SK-N-SH (cell line): ENCODE measurements around the gene IL1R2. TPM values are rescaled to one million over a fixed set of nuclear protein-coding genes. Genes with fewer than 3 reads are reported as not detected.

Source experiments
- CTCF ChIA-PET: fragments of 300-600, 350-600 bp; formaldehyde crosslinking; extraction: SDS; loops from one replicate; lab custom pipeline; 2021; lab: Yijun Ruan, JAX
- POLR2A ChIA-PET: fragments of 350-600 bp; sonication (Branson Sonifier 250); formaldehyde crosslinking; extraction: SDS; loops from one replicate; lab custom pipeline; 2020; ENCODE audit warnings: antibody characterized with exemption, inconsistent platforms; lab: Yijun Ruan, JAX
- DNase-seq: peaks from one replicate; pipeline ENCODE4 v3.0.0; 2012
- H2AFZ ChIP-seq: fragments of 200-600 bp; sonication (generic); 2 replicates; pipeline ENCODE4 v1.8.1; 2016; ENCODE audit warnings: antibody characterized with exemption, mild to moderate bottlenecking, low read depth
- H3F3A ChIP-seq: fragments of 200-600 bp; sonication (generic); replicated peaks from 2 replicates; pipeline ENCODE3; 2016; ENCODE audit warnings: antibody characterized with exemption, mild to moderate bottlenecking; ENCODE audit not compliant: insufficient read depth
- H3K27ac ChIP-seq, 2 experiments: fragments of 200-500 bp in 1 of 2; fragments of 200-600 bp in 1 of 2; sonication (Bioruptor generic) in 1 of 2; sonication (generic), shearing (Covaris generic) in 1 of 2; 2 replicates each; pipeline versions ENCODE4 v1.5.1 to v1.6.1; 2014 to 2016; ENCODE audit warnings: low read depth in 2 of 2, inconsistent platforms in 1 of 2, low read length in 1 of 2, mild to moderate bottlenecking in 1 of 2, mixed read lengths in 1 of 2
- H3K27me3 ChIP-seq: fragments of 200-600 bp; sonication (generic), shearing (Covaris generic); 2 replicates; pipeline ENCODE4 v1.6.1; 2016; ENCODE audit warnings: mixed run types; ENCODE audit not compliant: insufficient read depth
- H3K36me3 ChIP-seq, 2 experiments: fragments of 200-500 bp in 1 of 2; fragments of 200-600 bp in 1 of 2; sonication (Bioruptor generic) in 1 of 2; sonication (generic) in 1 of 2; replicated peaks in 1 of 2; 2 replicates each; pipeline versions ENCODE3 to v1.5.1; 2014 to 2016; ENCODE audit warnings: low read length in 1 of 2, mild to moderate bottlenecking in 1 of 2; ENCODE audit not compliant: insufficient read depth in 2 of 2, control insufficient read depth in 1 of 2
- H3K4me1 ChIP-seq, 2 experiments: fragments of 200-500 bp in 1 of 2; fragments of 200-600 bp in 1 of 2; sonication (Bioruptor generic) in 1 of 2; sonication (generic), shearing (Covaris generic) in 1 of 2; 2 replicates each; pipeline versions ENCODE4 v1.5.1 to v1.6.1; 2014 to 2016; ENCODE audit warnings: low read depth in 1 of 2, low read length in 1 of 2, mixed run types in 1 of 2; ENCODE audit not compliant: insufficient read depth in 2 of 2, control insufficient read depth in 1 of 2
- H3K4me2 ChIP-seq: fragments of 200-600 bp; sonication (generic), shearing (Covaris generic); 2 replicates; pipeline ENCODE4 v1.6.1; 2017; ENCODE audit warnings: mixed run types
- H3K4me3 ChIP-seq, 2 experiments: fragments of 200-500 bp in 1 of 2; fragments of 200-600 bp in 1 of 2; sonication (Bioruptor generic) in 1 of 2; sonication (generic), shearing (Covaris generic) in 1 of 2; 2 replicates each; pipeline versions ENCODE4 v1.5.1 to v1.8.1; 2014 to 2016; ENCODE audit warnings: low read depth in 2 of 2, inconsistent platforms in 1 of 2, low read length in 1 of 2, mild to moderate bottlenecking in 1 of 2, mixed read lengths in 1 of 2, moderate library complexity in 1 of 2
- H3K79me2 ChIP-seq: fragments of 200-600 bp; sonication (generic); 2 replicates; pipeline ENCODE4 v1.8.1; 2017; ENCODE audit warnings: mild to moderate bottlenecking; ENCODE audit not compliant: insufficient read depth
- H3K9ac ChIP-seq: fragments of 200-600 bp; sonication (generic); 2 replicates; pipeline ENCODE4 v1.6.1; 2017; ENCODE audit warnings: mixed run types
- H3K9me2 ChIP-seq: fragments of 200-600 bp; sonication (generic); 2 replicates; pipeline ENCODE4 v1.6.1; 2017; ENCODE audit warnings: mixed run types
- H3K9me3 ChIP-seq: fragments of 200-600 bp; sonication (generic); 2 replicates; pipeline ENCODE4 v1.6.1; 2017; ENCODE audit warnings: mixed run types, mild to moderate bottlenecking, moderate library complexity
- H4K20me1 ChIP-seq: fragments of 200-600 bp; sonication (generic); 2 replicates; pipeline ENCODE4 v1.6.1; 2017; ENCODE audit warnings: mild to moderate bottlenecking, mixed run types; ENCODE audit not compliant: insufficient read depth
- CHD2 ChIP-seq: fragments of 150-350 bp; IDR thresholded peaks from 2 replicates; pipeline ENCODE4 v1.6.1; 2018; ENCODE audit warnings: low read length; ENCODE audit not compliant: partially characterized antibody
- CTCF ChIP-seq: fragments of 200-600 bp; sonication (generic); IDR thresholded peaks from 2 replicates; pipeline ENCODE4 v1.6.1; 2017; ENCODE audit warnings: antibody characterized with exemption, mild to moderate bottlenecking, moderate library complexity
- ELF1 ChIP-seq: IDR thresholded peaks from 2 replicates; pipeline ENCODE4 v1.4.0; 2012
- EP300 ChIP-seq, 2 experiments: IDR thresholded peaks; 2 replicates each; pipeline versions ENCODE4 v1.4.0 to v1.6.1; 2012; ENCODE audit warnings: borderline replicate concordance in 1 of 2, low read depth in 1 of 2, low read length in 1 of 2
- EZH2phosphoT487 ChIP-seq: fragments of 200-600 bp; sonication (generic); IDR thresholded peaks from 2 replicates; pipeline ENCODE4 v1.6.1; 2017; ENCODE audit warnings: low read depth, mixed run types, mild to moderate bottlenecking, antibody characterized with exemption, moderate library complexity, borderline replicate concordance
- FOSL2 ChIP-seq: IDR thresholded peaks from 2 replicates; pipeline ENCODE4 v1.4.0; 2012; ENCODE audit warnings: low read depth, mild to moderate bottlenecking, moderate library complexity, borderline replicate concordance
- FOXJ3 ChIP-seq: sonication (generic); formaldehyde crosslinking; IDR thresholded peaks from 2 replicates; pipeline ENCODE4 v1.5.1; 2020; ENCODE audit warnings: mild to moderate bottlenecking, missing genetic modification reagents
- FOXM1 ChIP-seq: IDR thresholded peaks from 2 replicates; pipeline ENCODE4 v1.4.0; 2012; ENCODE audit warnings: low read depth, mild to moderate bottlenecking
- GABPA ChIP-seq: IDR thresholded peaks from 2 replicates; pipeline ENCODE4 v1.4.0; 2012; ENCODE audit warnings: low read depth, mild to moderate bottlenecking
- GATA2 ChIP-seq: sonication (generic); formaldehyde crosslinking; IDR thresholded peaks from 2 replicates; pipeline ENCODE4 v1.5.0; 2020; ENCODE audit warnings: mild to moderate bottlenecking, missing genetic modification reagents
- JUND ChIP-seq: IDR thresholded peaks from 2 replicates; pipeline ENCODE4 v1.4.0; 2012
- MAX ChIP-seq: IDR thresholded peaks from 2 replicates; pipeline ENCODE4 v1.4.0; 2012; ENCODE audit warnings: low read depth
- MEF2A ChIP-seq: IDR thresholded peaks from 2 replicates; pipeline ENCODE4 v1.4.0; 2012; ENCODE audit warnings: low read depth, borderline replicate concordance
- NFIC ChIP-seq: IDR thresholded peaks from 2 replicates; pipeline ENCODE4 v1.4.0; 2012; ENCODE audit warnings: borderline replicate concordance
- NRF1 ChIP-seq: IDR thresholded peaks from 2 replicates; pipeline ENCODE4 v1.6.1; 2012; ENCODE audit warnings: low read depth, mild to moderate bottlenecking, low read length
- POLR2AphosphoS5 ChIP-seq: IDR thresholded peaks from 2 replicates; pipeline ENCODE4 v1.6.1; 2012; ENCODE audit warnings: low read depth, low read length
- RAD21 ChIP-seq: IDR thresholded peaks from 2 replicates; pipeline ENCODE4 v1.6.1; 2012; ENCODE audit warnings: mild to moderate bottlenecking, low read length
- RCOR1 ChIP-seq: fragments of 150-350 bp; IDR thresholded peaks from 2 replicates; pipeline ENCODE4 v1.6.1; 2017; ENCODE audit warnings: antibody characterized with exemption, low read length
- SIN3A ChIP-seq: IDR thresholded peaks from 2 replicates; pipeline ENCODE4 v1.6.1; 2012; ENCODE audit warnings: low read depth, mild to moderate bottlenecking, low read length, moderate library complexity, borderline replicate concordance
- SMC3 ChIP-seq: IDR thresholded peaks from 2 replicates; pipeline ENCODE4 v1.6.1; 2012; ENCODE audit warnings: low read depth, low read length, improper control_type of control experiment
- TAF1 ChIP-seq: IDR thresholded peaks from 2 replicates; pipeline ENCODE4 v1.6.1; 2012; ENCODE audit warnings: low read depth, mild to moderate bottlenecking, low read length, moderate library complexity, borderline replicate concordance
- TCF12 ChIP-seq: IDR thresholded peaks from 2 replicates; pipeline ENCODE4 v1.4.0; 2012
- TEAD4 ChIP-seq: IDR thresholded peaks from 2 replicates; pipeline ENCODE4 v1.4.0; 2012; ENCODE audit warnings: mild to moderate bottlenecking, borderline replicate concordance; ENCODE audit not compliant: insufficient read depth
- USF2 ChIP-seq: fragments of 150-350 bp; IDR thresholded peaks from 2 replicates; pipeline ENCODE4 v1.6.1; 2017; ENCODE audit warnings: antibody characterized with exemption, low read length, low read depth, borderline replicate concordance
- WGBS: methylation state at CpG from one replicate; pipeline ENCODE4 v1.1.6; 2017; ENCODE audit warnings: low lambda C conversion rate; 5-methylcytosine and 5-hydroxymethylcytosine counted together
- polyA plus RNA-seq, 3 experiments: library from polyadenylated mRNA; depleted of rRNA; stranded (reverse); fragments of >200 nt; gene quantifications; 2 replicates each; pipeline ENCODE4 v1.2.3, GENCODE V29; 2012
- TF ChIP-seq, protein P1 (sequence below): IDR thresholded peaks from 2 replicates; pipeline ENCODE4 v1.4.0; 2012; ENCODE audit warnings: low read depth, borderline replicate concordance
- TF ChIP-seq, protein P2 (sequence below): IDR thresholded peaks from 2 replicates; pipeline ENCODE4; 2012

IL1R2 gene
- polyA plus RNA-seq, 1 of the 3 experiments (the other 2 are of a cell fraction): 0.16 TPM

DNA sequence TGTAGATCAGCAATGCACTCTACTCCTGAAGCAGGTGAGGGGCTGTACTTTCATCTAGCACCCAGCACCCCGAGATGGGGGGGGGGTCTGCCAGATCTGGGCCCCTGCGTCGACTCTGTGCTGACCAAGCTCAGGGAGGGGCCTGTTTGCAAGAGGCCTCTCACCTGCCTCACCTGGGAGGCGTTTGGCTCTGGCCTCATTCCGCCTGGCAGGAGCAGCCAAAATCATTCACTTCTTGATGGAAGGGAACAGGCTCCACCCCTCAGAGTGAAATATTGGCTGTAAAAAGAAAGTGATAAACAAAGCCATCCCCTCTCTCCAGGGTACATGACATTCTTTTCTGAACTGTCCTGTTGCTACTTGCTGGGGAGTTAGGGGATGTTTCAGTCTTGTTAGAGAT, 10.7 kb upstream of the IL1R2 start:
- no peak overlapping the region for H2AFZ ChIP-seq
- no peaks in the 10 kb centered on the region for H3F3A ChIP-seq
- H4K20me1 ChIP-seq: no peaks in the 10 kb centered on the region
- no peak overlapping the region for H3K4me2 ChIP-seq
- H3K9ac ChIP-seq: no peak overlapping the region
- ChIA-PET CTCF (no interaction called here), POLR2A (no interaction called here)
- H3K9me3 ChIP-seq: no peaks in the 10 kb centered on the region
- DNase-seq: no peak
- WGBS: 38% methylated on average over 2 of the region's 5 CpGs
- no peak overlapping the region for H3K4me3 ChIP-seq
- no peak overlapping the region for H3K27ac ChIP-seq
- H3K4me1 ChIP-seq: no peaks in the 10 kb centered on the region; a peak in 1 of 4 replicates
- H3K9me2 ChIP-seq: no peaks in the 10 kb centered on the region
- no peaks in the 10 kb centered on the region for H3K79me2 ChIP-seq
- TF ChIP-seq FOXM1: no peak
- no peak for TF ChIP-seq RCOR1
- no peak for TF ChIP-seq SMC3
- no peak for TF ChIP-seq FOXJ3
- TF ChIP-seq TEAD4: no peak
- TF ChIP-seq RAD21: no peak
- TF ChIP-seq, protein P1, sequence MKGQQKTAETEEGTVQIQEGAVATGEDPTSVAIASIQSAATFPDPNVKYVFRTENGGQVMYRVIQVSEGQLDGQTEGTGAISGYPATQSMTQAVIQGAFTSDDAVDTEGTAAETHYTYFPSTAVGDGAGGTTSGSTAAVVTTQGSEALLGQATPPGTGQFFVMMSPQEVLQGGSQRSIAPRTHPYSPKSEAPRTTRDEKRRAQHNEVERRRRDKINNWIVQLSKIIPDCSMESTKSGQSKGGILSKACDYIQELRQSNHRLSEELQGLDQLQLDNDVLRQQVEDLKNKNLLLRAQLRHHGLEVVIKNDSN: no peak
- TF ChIP-seq EZH2phosphoT487: no peak
- TF ChIP-seq SIN3A: no peak
- no peaks in the 10 kb centered on the region; the same call in 1 of the 2 replicates for H3K27me3 ChIP-seq
- no peaks in the 10 kb centered on the region for H3K36me3 ChIP-seq

DNA sequence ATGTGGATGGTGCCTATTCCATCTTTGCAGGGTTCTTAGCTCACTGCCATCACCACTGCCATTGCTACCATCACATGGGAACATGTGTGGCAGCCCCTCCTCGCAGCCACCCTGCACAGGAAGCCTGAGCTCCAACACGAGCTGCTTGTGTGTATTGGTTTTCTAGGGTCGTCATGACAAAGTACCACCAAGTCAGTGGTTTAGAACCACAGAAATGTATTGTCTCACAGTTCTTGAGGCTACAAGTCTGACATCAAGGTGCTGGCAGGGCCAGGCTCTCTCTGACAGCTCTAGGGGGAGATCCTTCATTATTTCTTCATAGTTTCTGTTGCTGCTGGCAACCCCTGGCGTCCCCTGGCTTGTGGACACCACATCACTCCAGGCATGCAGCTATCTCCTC, 10.3 kb upstream of the IL1R2 start:
- CTCF ChIA-PET: no interaction called here
- Histone ChIP-seq H3K27me3 (no peaks in the 10 kb centered on the region; the same call in 1 of the 2 replicates), H3K4me2 (no peak overlapping the region), H3F3A (no peaks in the 10 kb centered on the region), H3K36me3 (no peaks in the 10 kb centered on the region), H3K9me2 (no peaks in the 10 kb centered on the region), H3K9me3 (no peaks in the 10 kb centered on the region), H4K20me1 (no peaks in the 10 kb centered on the region), H3K27ac (no peak overlapping the region), H3K4me1 (peaks cover 0 to 2% of the 10 kb centered on the region in 2 experiments; a peak in 1 of 4 replicates), H3K79me2 (no peaks in the 10 kb centered on the region), H2AFZ (no peak overlapping the region), H3K9ac (no peak overlapping the region), H3K4me3 (no peak overlapping the region)
- TF ChIP-seq POLR2AphosphoS5 (no peak), RCOR1 (no peak), FOSL2 (no peak), CHD2 (no peak), NRF1 (no peak), GABPA (no peak), MEF2A (no peak), EP300 (IDR thresholded peaks at IDR 0.05; ENCODE audit: borderline replicate concordance in 1 of 2, low read depth in 1 of 2, low read length in 1 of 2) (no peak), CTCF (no peak), JUND (no peak), GATA2 (CRISPR knock-in tag) (no peak), ELF1 (no peak), FOXJ3 (no peak), MAX (no peak), TCF12 (no peak), USF2 (no peak), TAF1 (no peak), NFIC (no peak)
- TF ChIP-seq, protein P1: no peak
- TF ChIP-seq, protein P2, sequence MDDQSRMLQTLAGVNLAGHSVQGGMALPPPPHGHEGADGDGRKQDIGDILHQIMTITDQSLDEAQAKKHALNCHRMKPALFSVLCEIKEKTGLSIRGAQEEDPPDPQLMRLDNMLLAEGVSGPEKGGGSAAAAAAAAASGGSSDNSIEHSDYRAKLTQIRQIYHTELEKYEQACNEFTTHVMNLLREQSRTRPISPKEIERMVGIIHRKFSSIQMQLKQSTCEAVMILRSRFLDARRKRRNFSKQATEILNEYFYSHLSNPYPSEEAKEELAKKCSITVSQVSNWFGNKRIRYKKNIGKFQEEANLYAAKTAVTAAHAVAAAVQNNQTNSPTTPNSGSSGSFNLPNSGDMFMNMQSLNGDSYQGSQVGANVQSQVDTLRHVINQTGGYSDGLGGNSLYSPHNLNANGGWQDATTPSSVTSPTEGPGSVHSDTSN: no peak
- 20% methylated on average over 4 of the region's 4 CpGs for WGBS
- DNase-seq: no peak
- POLR2A ChIA-PET: no interaction called here
